Heart right ventricle (tissue), 16 donors: Measurements from ENCODE around the gene THY1. TPM values are rescaled to one million over a fixed set of nuclear protein-coding genes. Genes with fewer than 3 reads are reported as not detected.
A peak's percentile ranks its signal among the peaks of the same experiment; 100 is the strongest.
"Not testable (repeated sequence)": the region's sequence is repeated elsewhere in the genome, so short reads cannot be mapped to it uniquely, and the experiment has no call there.

ENCODE experiments used
- ATAC-seq, 8 donors: fragments of 200-7000 bp; cut with Tn5 transposase; one replicate each; pipeline ENCODE4 v1.9.1; 2020; ENCODE audit warnings: mild to moderate bottlenecking in 8 of 8, moderate library complexity in 8 of 8, moderate number of reproducible peaks in 1 of 8
- DNase-seq, 2 donors: peaks; one replicate each; pipeline ENCODE4 v3.0.0-alpha.2; 2020
- H3K27ac ChIP-seq, 10 donors: fragments of 200-600 bp; sonication (generic) in 2 of 10; one replicate each; pipeline versions ENCODE4 v1.5.0 to v1.8.0; 2020 to 2022; ENCODE audit warnings: mild to moderate bottlenecking in 3 of 10
- H3K27me3 ChIP-seq, 7 donors: fragments of 200-600 bp; one replicate each; pipeline ENCODE4 v1.8.0; 2021 to 2022; ENCODE audit warnings: mild to moderate bottlenecking in 2 of 7
- H3K36me3 ChIP-seq, 9 donors: fragments of 200-600 bp; sonication (generic) in 1 of 9; one replicate each; pipeline versions ENCODE4 v1.5.0 to v1.8.0; 2020 to 2022; ENCODE audit warnings: mild to moderate bottlenecking in 2 of 9
- H3K4me1 ChIP-seq, 9 donors: fragments of 200-600 bp; sonication (generic) in 1 of 9; one replicate each; pipeline versions ENCODE4 v1.5.0 to v1.8.0; 2020 to 2022; ENCODE audit warnings: mild to moderate bottlenecking in 4 of 9
- H3K4me3 ChIP-seq, 10 donors: fragments of 200-600 bp; sonication (generic) in 2 of 10; one replicate each; pipeline versions ENCODE4 v1.5.0 to v1.8.0; 2020 to 2022; ENCODE audit warnings: mild to moderate bottlenecking in 7 of 10, moderate library complexity in 2 of 10
- H3K9me3 ChIP-seq, 11 donors: fragments of 200-600 bp in 10 of 11; sonication (generic) in 2 of 11; one replicate each; pipeline versions ENCODE4 v1.5.0 to v1.8.0; 2013 to 2022; ENCODE audit warnings: mild to moderate bottlenecking in 2 of 11, control low read depth in 1 of 11, moderate library complexity in 1 of 11
- WGBS, 2 donors: extraction: QIAGEN DNeasy Blood & Tissue Kit; methylation state at CpG; one replicate each; pipeline ENCODE4 v1.1.7; 2013; ENCODE audit warnings: inconsistent platforms in 1 of 2; 5-methylcytosine and 5-hydroxymethylcytosine counted together
- intact Hi-C, 10 donors: fragments of 100-400 bp; cut with DNase I; formaldehyde crosslinking; loops; one replicate each; pipeline versions ENCODE4 v1.11.1 to v1.14.2; 2022
- polyA plus RNA-seq, 2 donors: library from polyadenylated mRNA; stranded (reverse); fragments of 200-250 nt; gene quantifications; one replicate each; pipeline ENCODE4 v1.2.3, GENCODE V29; 2013
- total RNA-seq, 10 donors: library from RNA; stranded (reverse); fragmentation: NEBNext Ultra II Directional in 3 of 10; extraction: Animal tissue kit (Norgen Biotek cat#: 25700) in 3 of 10; gene quantifications; one replicate each; pipeline versions ENCODE4 v1.2.1 to v1.2.4, GENCODE V29; 2021 to 2023
- TF ChIP-seq, protein P1 (sequence below), 9 donors: fragments of 200-600 bp; sonication (generic) in 2 of 9; IDR thresholded peaks; one replicate each; pipeline versions ENCODE4 v1.5.0 to v1.8.0; 2021 to 2022; ENCODE audit warnings: antibody characterized with exemption in 9 of 9, mild to moderate bottlenecking in 5 of 9, moderate library complexity in 1 of 9
- donor health status: Arrhythmogenic right ventricular cardiomyopathy.
- donor health status: ischemic (EF 13 %, LVEDD 7.1; RV severe dilation, severe dysfunction).
- donor health status: healthy with polysubstance abuse.
- donor health status: DM: no; HTN: yes; CAD: no.
- donor health status: DM: no; HTN: no; CAD: no.
- donor health status: ischemic (EF 25% LVEDD 6.9; RV normal size, moderate dysfunction).
- donor health status: ischemic (EF 25% LVEDD 5.7; RV mildly dilated, moderate dysfunction).
- donor health status: healthy.
- donor health status: DM: yes; HTN: yes; CAD: no.
- donor health status: Ischemic cardiomyopathy.
- donor health status: ischemic (EF 35%, LVEDD 5.7; RV mildly dilated, moderate dysfunction).
- donor health status: nonischemic (EF 11% LVEDD 7.7; RV severe dilation, severe dysfunction).
- donor health status: DM: yes; HTN: yes; CAD: no.
- donor health status: PGD.
- donor health status: ischemic (EF 29% LVEDD 5.4; RV normal size, mild dysfunction).
- donor health status: nonischemic (EF 23%, LVEDD 6.1; RV moderate dilation, normal function).

THY1 gene
- total and polyA plus RNA-seq, 12 donors = 0.61 to 26.6 (median 5.0) TPM

- Histone ChIP-seq H3K27ac (peak overlapping the region in 4 of 10 donors; percentile 24 to 68 (median 51)), H3K27me3 (peaks cover 0 to 9% (median 0%) of the 10 kb centered on the region in 7 donors), H3K4me3 (no peak overlapping the region), H3K4me1 (peaks cover 0 to 11% (median 0%) of the 10 kb centered on the region in 9 donors), H3K9me3 (peaks cover 0 to 15% (median 0%) of the 10 kb centered on the region in 11 donors), H3K36me3 (no peaks in the 10 kb centered on the region)
- WGBS, 2 donors = 43 to 50% methylated on average over 4 of the region's 4 CpGs
- ATAC-seq = peak in 6 of 8 donors; percentile 19 to 64 (median 34)
- intact Hi-C loops = no loop called here
- no peak for DNase-seq
- TF ChIP-seq, protein P1, sequence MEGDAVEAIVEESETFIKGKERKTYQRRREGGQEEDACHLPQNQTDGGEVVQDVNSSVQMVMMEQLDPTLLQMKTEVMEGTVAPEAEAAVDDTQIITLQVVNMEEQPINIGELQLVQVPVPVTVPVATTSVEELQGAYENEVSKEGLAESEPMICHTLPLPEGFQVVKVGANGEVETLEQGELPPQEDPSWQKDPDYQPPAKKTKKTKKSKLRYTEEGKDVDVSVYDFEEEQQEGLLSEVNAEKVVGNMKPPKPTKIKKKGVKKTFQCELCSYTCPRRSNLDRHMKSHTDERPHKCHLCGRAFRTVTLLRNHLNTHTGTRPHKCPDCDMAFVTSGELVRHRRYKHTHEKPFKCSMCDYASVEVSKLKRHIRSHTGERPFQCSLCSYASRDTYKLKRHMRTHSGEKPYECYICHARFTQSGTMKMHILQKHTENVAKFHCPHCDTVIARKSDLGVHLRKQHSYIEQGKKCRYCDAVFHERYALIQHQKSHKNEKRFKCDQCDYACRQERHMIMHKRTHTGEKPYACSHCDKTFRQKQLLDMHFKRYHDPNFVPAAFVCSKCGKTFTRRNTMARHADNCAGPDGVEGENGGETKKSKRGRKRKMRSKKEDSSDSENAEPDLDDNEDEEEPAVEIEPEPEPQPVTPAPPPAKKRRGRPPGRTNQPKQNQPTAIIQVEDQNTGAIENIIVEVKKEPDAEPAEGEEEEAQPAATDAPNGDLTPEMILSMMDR (IDR thresholded peaks at IDR 0.05) = no peak
Measured at GRCh38 chr11:119460582-119460981, 37.6 kb upstream of the THY1 start.

GRCh38 chr11:119460097-119460496, 37.1 kb upstream of the THY1 start:
- Histone ChIP-seq H3K27me3 (peaks cover 0 to 4% (median 0%) of the 10 kb centered on the region in 7 donors), H3K36me3 (no peaks in the 10 kb centered on the region), H3K4me3 (no peak overlapping the region), H3K4me1 (peaks cover 0 to 11% (median 0%) of the 10 kb centered on the region in 9 donors), H3K27ac (peak overlapping the region in 4 of 10 donors; percentile 24 to 58 (median 50)), H3K9me3 (peaks cover 0 to 10% (median 0%) of the 10 kb centered on the region in 11 donors)
- intact Hi-C loops = no loop called here
- TF ChIP-seq, protein P1 (IDR thresholded peaks at IDR 0.05) = no peak
- DNase-seq = no peak
- peak in 1 of 8 donors; percentile 21 for ATAC-seq
- 70 to 82% methylated on average over 11 of the region's 11 CpGs for WGBS, 2 donors

- ATAC-seq = no peak
- 89 to 92% methylated on average over 8 of the region's 8 CpGs for WGBS, 2 donors
- peaks cover 0 to 3% (median 0%) of the 10 kb centered on the region in 11 donors for H3K9me3 ChIP-seq
- H3K27ac ChIP-seq = peak overlapping the region in 1 of 10 donors; percentile 58
- TF ChIP-seq, protein P1 (IDR thresholded peaks at IDR 0.05) = no peak
- peaks cover 0 to 11% (median 0%) of the 10 kb centered on the region in 9 donors for H3K4me1 ChIP-seq
- intact Hi-C loops = no loop called here
- peaks cover 0 to 1% (median 0%) of the 10 kb centered on the region in 7 donors for H3K27me3 ChIP-seq
- no peak for DNase-seq
- no peak overlapping the region for H3K4me3 ChIP-seq
- no peaks in the 10 kb centered on the region for H3K36me3 ChIP-seq
Measured at GRCh38 chr11:119459293-119459976, 36.5 kb upstream of the THY1 start.

DNA sequence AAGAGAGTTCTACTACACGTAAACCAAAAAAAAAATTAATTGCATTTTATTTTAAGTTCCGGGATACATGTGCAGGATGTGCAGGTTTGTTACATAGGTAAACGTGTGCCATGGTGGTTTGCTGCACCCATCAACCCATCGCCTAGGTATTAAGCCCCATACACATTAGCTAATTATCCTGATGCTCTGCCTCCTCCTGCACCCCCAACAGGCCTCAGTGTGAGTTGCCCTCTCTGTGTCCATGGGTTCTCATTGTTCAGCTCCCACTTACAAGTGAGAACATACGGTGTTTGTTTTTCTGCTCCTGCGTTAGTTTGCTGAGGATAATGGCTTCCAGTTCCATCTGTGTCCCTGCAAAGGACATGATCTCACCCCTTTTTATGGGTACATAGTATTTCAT, 32.7 kb upstream of the THY1 start:
- H3K36me3 ChIP-seq, DNase-seq, H3K4me3 ChIP-seq, H3K4me1 ChIP-seq, H3K9me3 ChIP-seq, ATAC-seq, intact Hi-C loops, H3K27ac ChIP-seq, H3K27me3 ChIP-seq: not testable (repeated sequence)
- WGBS, 2 donors = 85 to 93% methylated on average over 6 of the region's 6 CpGs

DNA sequence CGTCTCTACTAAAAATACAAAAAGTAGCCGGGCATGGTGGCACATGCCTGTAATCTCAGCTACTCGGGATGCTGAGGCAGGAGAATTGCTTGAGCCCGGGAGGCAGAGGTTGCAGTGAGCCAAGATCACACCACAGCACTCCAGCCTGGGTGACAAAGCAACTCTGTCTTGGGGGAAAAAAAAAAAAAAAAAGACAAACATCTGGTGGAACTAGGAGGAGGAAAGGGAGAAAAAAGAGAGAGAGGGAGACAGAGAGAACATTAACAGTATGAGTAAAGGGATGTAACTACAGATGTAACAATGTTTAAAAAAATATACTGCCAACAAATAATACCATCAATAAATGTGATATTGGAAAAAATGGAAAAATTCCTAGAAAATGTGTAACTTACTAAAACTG, 32.3 kb upstream of the THY1 start:
- H3K27me3 ChIP-seq, intact Hi-C loops, DNase-seq, H3K4me3 ChIP-seq, H3K9me3 ChIP-seq, ATAC-seq, H3K36me3 ChIP-seq, H3K4me1 ChIP-seq, H3K27ac ChIP-seq: not testable (repeated sequence)
- 69 to 73% methylated on average over 4 of the region's 4 CpGs for WGBS, 2 donors
